Lung microvascular endothelial cell (primary cell): ENCODE measurements around the gene KCNC4. TPM values are rescaled to one million over a fixed set of nuclear protein-coding genes. Genes with fewer than 3 reads are reported as not detected.

ENCODE experiments used
- DNase-seq, 2 donors: peaks; one replicate each; pipeline versions ENCODE4 v3.0.0 to v3.0.0-alpha.2; 2010; ENCODE audit warnings: low read depth in 2 of 2
- total RNA-seq: library from RNA; depleted of rRNA; stranded (reverse); fragments of >200 nt; gene quantifications from 2 replicates; pipeline ENCODE4 v1.2.1, GENCODE V29; 2014

KCNC4 gene
- total RNA-seq, 1 donor from 2014 or later: 0.99 TPM

GRCh38 chr1:110229348-110230001 is 19.4 kb downstream of the KCNC4 start:
- DNase-seq: no peak

- no peak for DNase-seq
These were observed 20.5 kb downstream of the KCNC4 start for GRCh38 chr1:110230381-110231199.

GRCh38 chr1:110233861-110234260 is 23.7 kb downstream of the KCNC4 start:
- DNase-seq: no peak

GRCh38 chr1:110234691-110235090 is 24.6 kb downstream of the KCNC4 start:
- peak in 1 of 2 donors; percentile 20 for DNase-seq

GRCh38 chr1:110235181-110235833 is 25.2 kb downstream of the KCNC4 start:
- DNase-seq: peak in 1 of 2 donors; percentile 39

GRCh38 chr1:110235834-110236682 is 25.9 kb downstream of the KCNC4 start:
- DNase-seq: peak in 1 of 2 donors; percentile 82

GRCh38 chr1:110237386-110238152 is 27.5 kb downstream of the KCNC4 start:
- no peak for DNase-seq

GRCh38 chr1:110239441-110240430 is 29.6 kb downstream of the KCNC4 start:
- DNase-seq: no peak

- no peak for DNase-seq
These were observed 30.5 kb downstream of the KCNC4 start for GRCh38 chr1:110240476-110241210.

GRCh38 chr1:110241516-110241915 is 31.4 kb downstream of the KCNC4 start:
- DNase-seq: no peak

- DNase-seq: no peak
These were observed 31.9 kb downstream of the KCNC4 start for GRCh38 chr1:110242062-110242461.

- DNase-seq: no peak
These were observed 32.6 kb downstream of the KCNC4 start for GRCh38 chr1:110242731-110243130.

- DNase-seq: no peak
These were observed 33.0 kb downstream of the KCNC4 start for GRCh38 chr1:110243146-110243545.

- DNase-seq: no peak
These were observed 33.5 kb downstream of the KCNC4 start for GRCh38 chr1:110243574-110243973.

- DNase-seq: no peak
These were observed 35.9 kb downstream of the KCNC4 start for GRCh38 chr1:110245876-110246620.

GRCh38 chr1:110248746-110249145 is 38.6 kb downstream of the KCNC4 start:
- no peak for DNase-seq

- DNase-seq: no peak
These were observed 39.1 kb downstream of the KCNC4 start for GRCh38 chr1:110249256-110249655.

GRCh38 chr1:110250008-110250407 is 39.9 kb downstream of the KCNC4 start:
- no peak for DNase-seq
